Effector CD8-positive, alpha-beta T cell (primary cell): ENCODE data around the gene SH2B2.
"Not testable (repeated sequence)": the region's sequence is repeated elsewhere in the genome, so short reads cannot be mapped to it uniquely, and the experiment has no call there.

Experiments
- DNase-seq: peaks from one replicate; lab custom pipeline; 2025; lab: John Stamatoyannopoulos, UW

Gene SH2B2

GRCh38 chr7:102330666-102331460, 44.2 kb downstream of the SH2B2 start:
- DNase-seq, result not testable (repeated sequence)

GRCh38 chr7:102335574-102335973, 48.9 kb downstream of the SH2B2 start:
- DNase-seq, result not testable (repeated sequence)

- not testable (repeated sequence) for DNase-seq
Measured at GRCh38 chr7:102337002-102337401, 50.3 kb downstream of the SH2B2 start.

GRCh38 chr7:102337420-102337819, 50.8 kb downstream of the SH2B2 start:
- DNase-seq, result not testable (repeated sequence)

GRCh38 chr7:102340599-102341368, 54.1 kb downstream of the SH2B2 start:
- DNase-seq, result not testable (repeated sequence)

GRCh38 chr7:102346983-102347382, 60.3 kb downstream of the SH2B2 start:
- DNase-seq, result not testable (repeated sequence)

GRCh38 chr7:102356344-102356743, 69.7 kb downstream of the SH2B2 start, which contains the start of gene SPDYE6:
Gene SPDYE6, minus strand, starts transcription at chr7:102356444. Its CDS starts 421 bp downstream, at chr7:102356023.
- not testable (repeated sequence) for DNase-seq

- peak; percentile 88 for DNase-seq
Measured at GRCh38 chr7:102363549-102364393, 77.1 kb downstream of the SH2B2 start.

- not testable (repeated sequence) for DNase-seq
Measured at GRCh38 chr7:102364394-102364886, 77.8 kb downstream of the SH2B2 start.

- not testable (repeated sequence) for DNase-seq
Measured at GRCh38 chr7:102365390-102365789, 78.7 kb downstream of the SH2B2 start.

- not testable (repeated sequence) for DNase-seq
Measured at GRCh38 chr7:102370038-102370437, 83.4 kb downstream of the SH2B2 start.
